Measurements from ENCODE around the gene ADIPOQ.

DNA sequence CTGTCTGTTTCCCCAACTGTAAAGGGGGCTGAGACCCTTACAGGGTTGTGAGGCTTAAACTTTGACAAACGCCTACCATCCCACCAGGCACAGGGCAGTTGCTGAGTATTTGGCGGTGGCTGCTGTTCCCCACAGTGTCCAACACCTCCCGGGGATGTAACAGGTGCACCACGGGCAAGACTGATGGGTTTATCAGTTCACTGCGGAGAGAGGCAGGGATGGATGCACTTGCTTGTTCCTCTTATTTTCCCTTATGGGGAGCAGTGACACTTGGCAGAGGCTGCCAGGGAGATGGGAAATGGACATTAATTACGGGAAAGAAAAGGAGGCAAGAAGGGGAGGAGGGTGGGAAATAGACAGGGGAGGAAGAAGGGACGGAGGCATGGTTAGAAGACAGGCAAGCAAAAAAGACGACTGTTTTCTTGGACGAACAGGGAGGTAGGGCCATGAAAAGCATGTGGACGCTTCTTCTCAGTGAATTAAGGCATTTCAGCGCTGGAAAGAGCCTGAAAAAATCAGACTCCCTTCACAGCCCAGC is 16.6 kb upstream of the ADIPOQ start:
- TF ChIP-seq, protein P1, sequence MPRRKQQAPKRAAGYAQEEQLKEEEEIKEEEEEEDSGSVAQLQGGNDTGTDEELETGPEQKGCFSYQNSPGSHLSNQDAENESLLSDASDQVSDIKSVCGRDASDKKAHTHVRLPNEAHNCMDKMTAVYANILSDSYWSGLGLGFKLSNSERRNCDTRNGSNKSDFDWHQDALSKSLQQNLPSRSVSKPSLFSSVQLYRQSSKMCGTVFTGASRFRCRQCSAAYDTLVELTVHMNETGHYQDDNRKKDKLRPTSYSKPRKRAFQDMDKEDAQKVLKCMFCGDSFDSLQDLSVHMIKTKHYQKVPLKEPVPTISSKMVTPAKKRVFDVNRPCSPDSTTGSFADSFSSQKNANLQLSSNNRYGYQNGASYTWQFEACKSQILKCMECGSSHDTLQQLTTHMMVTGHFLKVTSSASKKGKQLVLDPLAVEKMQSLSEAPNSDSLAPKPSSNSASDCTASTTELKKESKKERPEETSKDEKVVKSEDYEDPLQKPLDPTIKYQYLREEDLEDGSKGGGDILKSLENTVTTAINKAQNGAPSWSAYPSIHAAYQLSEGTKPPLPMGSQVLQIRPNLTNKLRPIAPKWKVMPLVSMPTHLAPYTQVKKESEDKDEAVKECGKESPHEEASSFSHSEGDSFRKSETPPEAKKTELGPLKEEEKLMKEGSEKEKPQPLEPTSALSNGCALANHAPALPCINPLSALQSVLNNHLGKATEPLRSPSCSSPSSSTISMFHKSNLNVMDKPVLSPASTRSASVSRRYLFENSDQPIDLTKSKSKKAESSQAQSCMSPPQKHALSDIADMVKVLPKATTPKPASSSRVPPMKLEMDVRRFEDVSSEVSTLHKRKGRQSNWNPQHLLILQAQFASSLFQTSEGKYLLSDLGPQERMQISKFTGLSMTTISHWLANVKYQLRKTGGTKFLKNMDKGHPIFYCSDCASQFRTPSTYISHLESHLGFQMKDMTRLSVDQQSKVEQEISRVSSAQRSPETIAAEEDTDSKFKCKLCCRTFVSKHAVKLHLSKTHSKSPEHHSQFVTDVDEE (CRISPR knock-in tag; IDR thresholded peaks at IDR 0.05), result no peak
- TF ChIP-seq ZFP30 (CRISPR knock-in tag; IDR thresholded peaks at IDR 0.05) (no peak), ARNTL (CRISPR knock-in tag; IDR thresholded peaks at IDR 0.05; ENCODE audit: borderline replicate concordance, low read depth) (no peak), ZNF565 (CRISPR knock-in tag; conservative IDR thresholded peaks at IDR 0.05; ENCODE audit: low read depth) (no peak), OSR1 (CRISPR knock-in tag; IDR thresholded peaks at IDR 0.05) (no peak), BACH2 (CRISPR knock-in tag; IDR thresholded peaks at IDR 0.05; ENCODE audit: borderline replicate concordance) (no peak), ZNF8 (CRISPR knock-in tag; IDR thresholded peaks at IDR 0.05) (no peak), PPARA (CRISPR knock-in tag; IDR thresholded peaks at IDR 0.05; ENCODE audit: borderline replicate concordance) (no peak), TCF4 (CRISPR knock-in tag; IDR thresholded peaks at IDR 0.05; ENCODE audit: borderline replicate concordance) (no peak), RARB (CRISPR knock-in tag; IDR thresholded peaks at IDR 0.05) (no peak), CSDC2 (CRISPR knock-in tag; IDR thresholded peaks at IDR 0.05) (no peak), GLIS3 (CRISPR knock-in tag; IDR thresholded peaks at IDR 0.05) (no peak)
- TF ChIP-seq, protein P2, sequence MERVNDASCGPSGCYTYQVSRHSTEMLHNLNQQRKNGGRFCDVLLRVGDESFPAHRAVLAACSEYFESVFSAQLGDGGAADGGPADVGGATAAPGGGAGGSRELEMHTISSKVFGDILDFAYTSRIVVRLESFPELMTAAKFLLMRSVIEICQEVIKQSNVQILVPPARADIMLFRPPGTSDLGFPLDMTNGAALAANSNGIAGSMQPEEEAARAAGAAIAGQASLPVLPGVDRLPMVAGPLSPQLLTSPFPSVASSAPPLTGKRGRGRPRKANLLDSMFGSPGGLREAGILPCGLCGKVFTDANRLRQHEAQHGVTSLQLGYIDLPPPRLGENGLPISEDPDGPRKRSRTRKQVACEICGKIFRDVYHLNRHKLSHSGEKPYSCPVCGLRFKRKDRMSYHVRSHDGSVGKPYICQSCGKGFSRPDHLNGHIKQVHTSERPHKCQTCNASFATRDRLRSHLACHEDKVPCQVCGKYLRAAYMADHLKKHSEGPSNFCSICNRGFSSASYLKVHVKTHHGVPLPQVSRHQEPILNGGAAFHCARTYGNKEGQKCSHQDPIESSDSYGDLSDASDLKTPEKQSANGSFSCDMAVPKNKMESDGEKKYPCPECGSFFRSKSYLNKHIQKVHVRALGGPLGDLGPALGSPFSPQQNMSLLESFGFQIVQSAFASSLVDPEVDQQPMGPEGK (CRISPR knock-in tag; IDR thresholded peaks at IDR 0.05; ENCODE audit: borderline replicate concordance), result no peak
